Neural progenitor cell (in vitro differentiated cells): ENCODE data around the gene MAPK13.

Source experiments
- EZH2 ChIP-seq: fragments of 200-600 bp; sonication (generic); IDR thresholded peaks from 2 replicates; pipeline ENCODE4 v1.6.1; 2017; ENCODE audit warnings: antibody characterized with exemption, mild to moderate bottlenecking, moderate library complexity
- TF ChIP-seq, protein P1 (sequence below): fragments of 200-600 bp; sonication (generic); IDR thresholded peaks from 2 replicates; pipeline ENCODE4 v1.5.1; 2017; ENCODE audit warnings: antibody characterized with exemption, mild to moderate bottlenecking

DNA sequence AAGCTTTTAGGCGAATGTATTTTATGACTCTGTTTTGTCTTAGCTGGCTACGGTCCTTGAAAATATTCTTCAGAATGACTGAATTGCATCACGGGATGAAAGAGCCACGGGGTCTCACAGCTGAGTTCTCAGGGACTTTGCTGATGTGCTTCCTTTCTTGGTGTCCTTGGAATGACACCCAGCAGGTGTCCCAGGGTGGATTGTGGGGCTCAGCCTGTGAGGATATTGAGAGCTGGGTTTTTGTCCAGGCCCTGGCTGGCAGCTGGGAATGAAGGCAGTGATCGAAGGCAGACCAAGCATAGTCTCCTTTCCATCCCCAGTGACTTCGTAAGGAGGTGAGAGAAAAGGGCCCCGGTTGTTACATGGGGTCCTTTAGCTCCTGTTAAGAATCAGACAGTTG lies 18.8 kb upstream of the MAPK13 start:
- TF ChIP-seq, protein P1, sequence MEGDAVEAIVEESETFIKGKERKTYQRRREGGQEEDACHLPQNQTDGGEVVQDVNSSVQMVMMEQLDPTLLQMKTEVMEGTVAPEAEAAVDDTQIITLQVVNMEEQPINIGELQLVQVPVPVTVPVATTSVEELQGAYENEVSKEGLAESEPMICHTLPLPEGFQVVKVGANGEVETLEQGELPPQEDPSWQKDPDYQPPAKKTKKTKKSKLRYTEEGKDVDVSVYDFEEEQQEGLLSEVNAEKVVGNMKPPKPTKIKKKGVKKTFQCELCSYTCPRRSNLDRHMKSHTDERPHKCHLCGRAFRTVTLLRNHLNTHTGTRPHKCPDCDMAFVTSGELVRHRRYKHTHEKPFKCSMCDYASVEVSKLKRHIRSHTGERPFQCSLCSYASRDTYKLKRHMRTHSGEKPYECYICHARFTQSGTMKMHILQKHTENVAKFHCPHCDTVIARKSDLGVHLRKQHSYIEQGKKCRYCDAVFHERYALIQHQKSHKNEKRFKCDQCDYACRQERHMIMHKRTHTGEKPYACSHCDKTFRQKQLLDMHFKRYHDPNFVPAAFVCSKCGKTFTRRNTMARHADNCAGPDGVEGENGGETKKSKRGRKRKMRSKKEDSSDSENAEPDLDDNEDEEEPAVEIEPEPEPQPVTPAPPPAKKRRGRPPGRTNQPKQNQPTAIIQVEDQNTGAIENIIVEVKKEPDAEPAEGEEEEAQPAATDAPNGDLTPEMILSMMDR: no peak
- no peak for TF ChIP-seq EZH2
